Activated CD8-positive, alpha-beta memory T cell treated with anti-CD3 and anti-CD28 coated beads for 36 hours (primary cell): ENCODE data around the gene LDLRAD4. TPM values are rescaled to one million over a fixed set of nuclear protein-coding genes. Genes with fewer than 3 reads are reported as not detected.

Experiments used
- CTCF ChIA-PET: fragments of 350-600 bp; sonication (Branson Sonifier 250); formaldehyde crosslinking; loops from one replicate; lab custom pipeline; 2021; ENCODE audit warnings: antibody characterized with exemption; lab: Charles Lee
- POLR2A ChIA-PET: fragments of 350-600 bp; sonication (Branson Sonifier 250); formaldehyde crosslinking; loops from one replicate; lab custom pipeline; 2021; ENCODE audit warnings: antibody characterized with exemption; lab: Charles Lee
- total RNA-seq, 2 experiments: library from RNA; stranded (reverse); gene quantifications; one replicate each; pipeline ENCODE4 v1.2.3, GENCODE V29; 2021

The LDLRAD4 gene
- total RNA-seq, 2 experiments from 2014 or later = 36.8 to 38.3 TPM

- ChIA-PET POLR2A (no interaction called here), CTCF (no interaction called here)
Measured at GRCh38 chr18:13439461-13439860, 220.9 kb downstream of the LDLRAD4 start.

GRCh38 chr18:13440277-13441248 lies 222.0 kb downstream of the LDLRAD4 start:
- ChIA-PET POLR2A (interaction anchor here (0.6 kb wide), 1 partner anchor 311 kb away, joined by 5 read pairs; no protein-coding TSS in a partner anchor), CTCF (no interaction called here)

- ChIA-PET CTCF (no interaction called here), POLR2A (no interaction called here)
Measured at GRCh38 chr18:13441736-13442135, 223.2 kb downstream of the LDLRAD4 start.

- POLR2A ChIA-PET = interaction anchor here (0.5 kb wide), 1 partner anchor 559 kb away, joined by 5 read pairs; no protein-coding TSS in a partner anchor
Measured at GRCh38 chr18:13442451-13442850, 223.9 kb downstream of the LDLRAD4 start.

GRCh38 chr18:13443552-13443951 lies 225.0 kb downstream of the LDLRAD4 start:
- CTCF ChIA-PET = interaction anchor here (0.8 kb wide), 1 partner anchor 1164 kb away, joined by 3 read pairs; no protein-coding TSS in a partner anchor
- POLR2A ChIA-PET = no interaction called here

More at GRCh38 chr18:13442451-13442850, 223.9 kb downstream of the LDLRAD4 start:
- CTCF ChIA-PET = no interaction called here

GRCh38 chr18:13444430-13445240 lies 226.1 kb downstream of the LDLRAD4 start:
- ChIA-PET POLR2A (no interaction called here), CTCF (interaction anchor here (0.6 kb wide), 1 partner anchor 31 kb away, joined by 6 read pairs; no protein-coding TSS in a partner anchor)

- ChIA-PET CTCF (no interaction called here), POLR2A (no interaction called here)
Measured at GRCh38 chr18:13445241-13445897, 226.8 kb downstream of the LDLRAD4 start.

- ChIA-PET CTCF (no interaction called here), POLR2A (no interaction called here)
Measured at GRCh38 chr18:13446024-13446423, 227.5 kb downstream of the LDLRAD4 start.

GRCh38 chr18:13446610-13447461 lies 228.3 kb downstream of the LDLRAD4 start:
- ChIA-PET CTCF (no interaction called here), POLR2A (interaction anchor here (0.5 kb wide), 1 partner anchor 1467 kb away, joined by 4 read pairs; no protein-coding TSS in a partner anchor)

GRCh38 chr18:13447621-13448334 lies 229.2 kb downstream of the LDLRAD4 start:
- ChIA-PET CTCF (no interaction called here), POLR2A (no interaction called here)

- CTCF ChIA-PET = no interaction called here
- POLR2A ChIA-PET = interaction anchor here (0.8 kb wide), 1 partner anchor 152 kb away, joined by 4 read pairs; no protein-coding TSS in a partner anchor
Measured at GRCh38 chr18:13448335-13448795, 229.8 kb downstream of the LDLRAD4 start.

- CTCF ChIA-PET = no interaction called here
- POLR2A ChIA-PET = no interaction called here
Measured at GRCh38 chr18:13449651-13450050, 231.1 kb downstream of the LDLRAD4 start.

GRCh38 chr18:13450289-13451212 lies 232.0 kb downstream of the LDLRAD4 start:
- ChIA-PET POLR2A (no interaction called here), CTCF (no interaction called here)

GRCh38 chr18:13451213-13451540 lies 232.6 kb downstream of the LDLRAD4 start:
- POLR2A ChIA-PET = no interaction called here
- CTCF ChIA-PET = no interaction called here

- POLR2A ChIA-PET = no interaction called here
- CTCF ChIA-PET = no interaction called here
Measured at GRCh38 chr18:13451661-13452387, 233.3 kb downstream of the LDLRAD4 start.

- ChIA-PET POLR2A (no interaction called here), CTCF (no interaction called here)
Measured at GRCh38 chr18:13452388-13452811, 233.8 kb downstream of the LDLRAD4 start.
